Measurements from ENCODE around the gene REEP5.
A peak's percentile ranks its signal among the peaks of the same experiment; 100 is the strongest.
"Not testable (repeated sequence)": the region's sequence is repeated elsewhere in the genome, so short reads cannot be mapped to it uniquely, and the experiment has no call there.

The REEP5 gene

GRCh38 chr5:112866739-112867138 lies 55.3 kb downstream of the REEP5 start:
- no peak for TF ChIP-seq CTCF (IDR thresholded peaks at IDR 0.05; ENCODE audit: extremely low read depth, missing control alignments)
- no peak for DNase-seq (ENCODE audit: low spot score)

- DNase-seq (ENCODE audit: low spot score) = no peak
- TF ChIP-seq CTCF (IDR thresholded peaks at IDR 0.05; ENCODE audit: extremely low read depth, missing control alignments) = no peak
These were observed 56.9 kb downstream of the REEP5 start for GRCh38 chr5:112865128-112865527.

- TF ChIP-seq CTCF (IDR thresholded peaks at IDR 0.05; ENCODE audit: extremely low read depth, missing control alignments) = no peak
- no peak for DNase-seq (ENCODE audit: low spot score)
These were observed 58.5 kb downstream of the REEP5 start for GRCh38 chr5:112863549-112863948.

GRCh38 chr5:112862085-112862484 lies 59.9 kb downstream of the REEP5 start:
- DNase-seq (ENCODE audit: low spot score) = no peak
- no peak for TF ChIP-seq CTCF (IDR thresholded peaks at IDR 0.05; ENCODE audit: extremely low read depth, missing control alignments)

- DNase-seq (ENCODE audit: low spot score) = no peak
- no peak for TF ChIP-seq CTCF (IDR thresholded peaks at IDR 0.05; ENCODE audit: extremely low read depth, missing control alignments)
These were observed 60.4 kb downstream of the REEP5 start for GRCh38 chr5:112861638-112861985.

GRCh38 chr5:112860929-112861637 lies 60.9 kb downstream of the REEP5 start, which contains the start of gene SRP19:
Gene SRP19 (plus strand): TSS chr5:112861287. CDS start chr5:112861377, 90 bp downstream.
- TF ChIP-seq CTCF (IDR thresholded peaks at IDR 0.05; ENCODE audit: extremely low read depth, missing control alignments) = no peak
- DNase-seq (ENCODE audit: low spot score) = peak; percentile 91

GRCh38 chr5:112860571-112860928 lies 61.5 kb downstream of the REEP5 start:
- not testable (repeated sequence) for DNase-seq (ENCODE audit: low spot score)

GRCh38 chr5:112857866-112858265 lies 64.2 kb downstream of the REEP5 start:
- no peak for DNase-seq (ENCODE audit: low spot score)
- no peak for TF ChIP-seq CTCF (IDR thresholded peaks at IDR 0.05; ENCODE audit: extremely low read depth, missing control alignments)
